ENCODE results near the gene LCN12.

The LCN12 gene

DNA sequence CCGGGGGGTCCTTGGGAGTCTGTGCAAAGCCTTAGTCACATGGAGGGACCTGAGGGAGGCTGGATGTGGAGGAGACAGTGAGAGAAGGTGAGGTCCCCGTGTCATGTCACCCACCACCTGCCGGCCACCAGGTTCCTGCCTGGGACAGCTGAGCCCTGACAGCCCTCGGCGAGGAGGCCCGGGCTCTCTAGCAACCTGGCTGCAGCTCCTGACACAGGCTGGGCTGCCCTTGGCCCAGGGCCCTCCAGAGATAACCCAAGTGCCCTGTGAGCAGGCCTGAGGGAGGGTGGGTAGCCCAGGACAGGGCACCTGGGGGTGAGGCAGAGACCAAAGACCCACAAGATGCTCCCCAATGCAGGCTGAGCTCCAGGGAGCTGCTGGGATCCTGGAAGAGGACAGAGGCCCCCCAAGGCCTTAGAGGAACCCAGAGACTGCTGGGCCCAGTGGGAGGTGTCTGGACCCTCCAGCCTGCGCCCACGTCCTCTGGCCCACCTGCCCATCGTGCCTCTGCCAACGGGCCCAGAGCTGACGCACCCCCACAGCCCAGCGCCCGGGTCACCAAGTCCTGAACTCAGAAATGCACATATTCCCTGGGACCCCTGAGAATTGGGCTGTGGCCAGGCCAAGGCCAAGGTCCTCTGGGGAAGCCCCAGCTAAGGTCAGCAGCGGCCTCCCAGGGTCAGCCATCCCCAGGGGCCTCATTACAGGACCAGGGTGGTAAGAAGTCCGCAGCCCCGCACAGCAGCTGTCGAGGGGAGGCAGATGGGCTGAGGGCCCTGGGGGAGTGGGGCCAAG is 16.5 kb downstream of the LCN12 start:
- Mint-ChIP-seq H3K36me3 (no peaks in the 10 kb centered on the region), H3K4me1 (peaks cover 27% of the 10 kb centered on the region), H3K27ac (no peak overlapping the region), H3K4me3 (no peak overlapping the region), H3K9me3 (no peaks in the 10 kb centered on the region)
- ATAC-seq (no peak), DNase-seq (ENCODE audit: low spot score in 2 of 2) (no peak)

- ATAC-seq (no peak), DNase-seq (ENCODE audit: low spot score in 2 of 2) (no peak)
- Mint-ChIP-seq H3K27ac (no peak overlapping the region), H3K4me1 (peaks cover 31% of the 10 kb centered on the region), H3K9me3 (no peaks in the 10 kb centered on the region), H3K36me3 (no peaks in the 10 kb centered on the region), H3K4me3 (no peak overlapping the region)
Observed at GRCh38 chr9:136969150-136969549, 17.1 kb downstream of the LCN12 start.

- ATAC-seq (no peak), DNase-seq (ENCODE audit: low spot score in 2 of 2) (no peak)
- no peak overlapping the region for H3K27ac Mint-ChIP-seq
- H3K4me1 Mint-ChIP-seq, result peaks cover 31% of the 10 kb centered on the region
- no peaks in the 10 kb centered on the region for H3K36me3 Mint-ChIP-seq
- H3K4me3 Mint-ChIP-seq, result no peak overlapping the region
- H3K9me3 Mint-ChIP-seq, result no peaks in the 10 kb centered on the region
Observed at GRCh38 chr9:136969774-136970173, 17.7 kb downstream of the LCN12 start.

- DNase-seq (ENCODE audit: low spot score in 2 of 2) (no peak), ATAC-seq (no peak)
- Mint-ChIP-seq H3K9me3 (no peaks in the 10 kb centered on the region), H3K4me3 (no peak overlapping the region), H3K4me1 (peaks cover 34% of the 10 kb centered on the region), H3K27ac (no peak overlapping the region), H3K36me3 (no peaks in the 10 kb centered on the region)
Observed at GRCh38 chr9:136970361-136970760, 18.3 kb downstream of the LCN12 start.

GRCh38 chr9:136971746-136972145 is 19.7 kb downstream of the LCN12 start:
- H3K36me3 Mint-ChIP-seq, result no peaks in the 10 kb centered on the region

GRCh38 chr9:136972335-136972734 is 20.3 kb downstream of the LCN12 start:
- H3K4me3 Mint-ChIP-seq, result no peak overlapping the region

More at GRCh38 chr9:136971746-136972145, 19.7 kb downstream of the LCN12 start:
- H3K9me3 Mint-ChIP-seq, result no peaks in the 10 kb centered on the region
- DNase-seq (ENCODE audit: low spot score in 2 of 2) (no peak), ATAC-seq (no peak)
- H3K4me1 Mint-ChIP-seq, result peaks cover 36% of the 10 kb centered on the region
- H3K4me3 Mint-ChIP-seq, result no peak overlapping the region
- H3K27ac Mint-ChIP-seq, result no peak overlapping the region

GRCh38 chr9:136972743-136973142 is 20.7 kb downstream of the LCN12 start:
- H3K9me3 Mint-ChIP-seq, result no peaks in the 10 kb centered on the region
- no peak overlapping the region for H3K4me3 Mint-ChIP-seq
- DNase-seq (ENCODE audit: low spot score in 2 of 2) (no peak), ATAC-seq (no peak)
- peak overlapping the region; percentile 54 for H3K27ac Mint-ChIP-seq
- peaks cover 38% of the 10 kb centered on the region for H3K4me1 Mint-ChIP-seq
- no peaks in the 10 kb centered on the region for H3K36me3 Mint-ChIP-seq

More at GRCh38 chr9:136972335-136972734, 20.3 kb downstream of the LCN12 start:
- Mint-ChIP-seq H3K4me1 (peaks cover 38% of the 10 kb centered on the region), H3K27ac (peak overlapping the region; percentile 54), H3K36me3 (no peaks in the 10 kb centered on the region), H3K9me3 (no peaks in the 10 kb centered on the region)
- ATAC-seq (no peak), DNase-seq (ENCODE audit: low spot score in 2 of 2) (no peak)

DNA sequence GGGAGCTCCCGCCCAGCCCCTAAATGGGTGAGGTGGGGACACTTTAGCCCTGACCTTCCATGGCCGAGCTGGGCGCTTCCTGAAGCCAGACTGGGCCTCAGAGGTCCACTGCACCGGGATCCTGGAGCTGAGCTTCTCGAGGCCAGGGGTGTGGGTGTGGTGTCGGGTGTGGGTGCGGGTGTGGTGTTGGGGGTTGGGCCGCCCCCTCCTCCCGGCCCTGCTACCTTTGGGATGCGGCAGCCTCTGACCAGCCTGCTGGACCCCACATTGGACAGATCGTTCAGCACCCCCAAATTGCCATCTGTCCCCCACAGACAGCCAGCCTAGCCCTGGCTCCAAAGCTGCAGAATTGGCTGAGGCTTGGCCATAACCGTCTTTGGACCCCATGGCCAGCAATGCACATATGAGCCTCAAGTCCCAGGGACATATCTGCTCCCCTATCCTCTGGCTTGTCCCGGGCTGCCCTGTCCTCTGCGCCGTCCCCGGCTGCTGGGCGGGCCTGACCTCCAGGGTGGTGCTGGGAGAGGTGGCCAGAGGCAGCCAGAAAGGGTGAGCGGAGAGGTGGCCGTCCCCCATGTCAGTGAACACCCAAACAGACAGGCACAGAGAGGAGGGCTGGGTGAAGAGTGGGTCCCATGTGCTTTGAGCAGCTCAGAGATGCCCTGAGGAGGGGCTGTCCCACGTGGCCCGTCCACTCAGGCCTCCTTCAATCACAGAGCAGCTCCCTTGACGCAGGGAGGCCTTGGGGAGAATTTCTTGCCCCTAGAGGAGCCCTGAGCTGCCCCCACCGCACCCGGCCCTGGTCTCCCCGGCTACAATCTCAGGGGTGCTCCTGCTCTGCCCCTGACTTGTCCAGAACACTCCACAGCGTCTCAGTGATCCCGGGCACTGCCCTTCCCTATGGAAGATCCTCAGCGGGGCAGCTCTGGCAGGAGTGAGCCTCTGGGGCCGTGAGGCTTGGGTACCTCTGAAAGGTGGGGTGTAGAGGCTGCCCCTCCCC is 21.8 kb downstream of the LCN12 start:
- ATAC-seq, result no peak

GRCh38 chr9:136974817-136975535 is 22.9 kb downstream of the LCN12 start:
- H3K36me3 Mint-ChIP-seq, result no peaks in the 10 kb centered on the region
- peak; percentile 54 for ATAC-seq
- H3K9me3 Mint-ChIP-seq, result no peaks in the 10 kb centered on the region
- no peak for DNase-seq (ENCODE audit: low spot score in 2 of 2)
- peak overlapping the region; percentile 69 for H3K27ac Mint-ChIP-seq
- peaks cover 37% of the 10 kb centered on the region for H3K4me1 Mint-ChIP-seq
- peak overlapping the region; percentile 50 for H3K4me3 Mint-ChIP-seq

More for the DNA sequence above, 21.8 kb downstream of the LCN12 start:
- Mint-ChIP-seq H3K27ac (peak overlapping the region; percentile 69), H3K9me3 (no peaks in the 10 kb centered on the region), H3K36me3 (no peaks in the 10 kb centered on the region), H3K4me1 (peaks cover 38% of the 10 kb centered on the region), H3K4me3 (no peak overlapping the region)
- DNase-seq (ENCODE audit: low spot score in 2 of 2), result no peak

- H3K36me3 Mint-ChIP-seq, result no peaks in the 10 kb centered on the region
- H3K27ac Mint-ChIP-seq, result peak overlapping the region; percentile 69
- H3K4me1 Mint-ChIP-seq, result peaks cover 35% of the 10 kb centered on the region
- ATAC-seq, result peak; percentile 45
- H3K4me3 Mint-ChIP-seq, result peak overlapping the region; percentile 50
- peak in 1 of 2 donors; percentile 72 for DNase-seq (ENCODE audit: low spot score in 2 of 2)
- no peaks in the 10 kb centered on the region for H3K9me3 Mint-ChIP-seq
Observed at GRCh38 chr9:136975644-136976043, 23.6 kb downstream of the LCN12 start.

- Mint-ChIP-seq H3K4me1 (peaks cover 38% of the 10 kb centered on the region), H3K9me3 (no peaks in the 10 kb centered on the region), H3K27ac (peak within 1 kb of the TSS; percentile 69), H3K36me3 (no peaks in the 10 kb centered on the region), H3K4me3 (peak within 1 kb of the TSS; percentile 50)
- ATAC-seq (no peak), DNase-seq (ENCODE audit: low spot score in 2 of 2) (no peak)
Observed at GRCh38 chr9:136977223-136977622, 25.1 kb downstream of the LCN12 start, which contains the start of gene PTGDS. PTGDS (plus strand) TSS chr9:136977504; CDS start chr9:136977579, 75 bp downstream.

DNA sequence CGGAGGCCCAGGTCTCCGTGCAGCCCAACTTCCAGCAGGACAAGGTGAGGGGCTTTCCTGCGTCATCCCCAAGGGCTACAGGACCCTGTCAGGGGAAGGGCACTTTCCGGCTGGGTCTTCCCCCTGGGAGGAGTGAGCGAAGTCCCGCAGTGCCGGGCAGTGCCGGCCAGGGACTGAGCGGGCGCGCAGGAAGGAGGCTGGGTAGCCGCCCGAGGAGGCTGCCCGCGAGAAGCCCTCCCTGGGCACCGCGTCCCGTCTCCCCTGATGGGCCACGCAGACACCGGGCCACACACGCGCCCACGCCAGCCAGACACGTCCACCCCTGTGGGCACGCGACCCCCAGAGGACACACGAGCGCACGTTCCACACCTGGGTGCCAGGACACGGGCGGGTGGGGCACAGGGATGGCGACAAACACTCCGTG is 25.6 kb downstream of the LCN12 start:
- peaks cover 38% of the 10 kb centered on the region for H3K4me1 Mint-ChIP-seq
- H3K9me3 Mint-ChIP-seq, result no peaks in the 10 kb centered on the region
- H3K4me3 Mint-ChIP-seq, result peak overlapping the region; percentile 42
- DNase-seq (ENCODE audit: low spot score in 2 of 2) (no peak), ATAC-seq (no peak)
- H3K27ac Mint-ChIP-seq, result no peak overlapping the region
- H3K36me3 Mint-ChIP-seq, result no peaks in the 10 kb centered on the region

DNA sequence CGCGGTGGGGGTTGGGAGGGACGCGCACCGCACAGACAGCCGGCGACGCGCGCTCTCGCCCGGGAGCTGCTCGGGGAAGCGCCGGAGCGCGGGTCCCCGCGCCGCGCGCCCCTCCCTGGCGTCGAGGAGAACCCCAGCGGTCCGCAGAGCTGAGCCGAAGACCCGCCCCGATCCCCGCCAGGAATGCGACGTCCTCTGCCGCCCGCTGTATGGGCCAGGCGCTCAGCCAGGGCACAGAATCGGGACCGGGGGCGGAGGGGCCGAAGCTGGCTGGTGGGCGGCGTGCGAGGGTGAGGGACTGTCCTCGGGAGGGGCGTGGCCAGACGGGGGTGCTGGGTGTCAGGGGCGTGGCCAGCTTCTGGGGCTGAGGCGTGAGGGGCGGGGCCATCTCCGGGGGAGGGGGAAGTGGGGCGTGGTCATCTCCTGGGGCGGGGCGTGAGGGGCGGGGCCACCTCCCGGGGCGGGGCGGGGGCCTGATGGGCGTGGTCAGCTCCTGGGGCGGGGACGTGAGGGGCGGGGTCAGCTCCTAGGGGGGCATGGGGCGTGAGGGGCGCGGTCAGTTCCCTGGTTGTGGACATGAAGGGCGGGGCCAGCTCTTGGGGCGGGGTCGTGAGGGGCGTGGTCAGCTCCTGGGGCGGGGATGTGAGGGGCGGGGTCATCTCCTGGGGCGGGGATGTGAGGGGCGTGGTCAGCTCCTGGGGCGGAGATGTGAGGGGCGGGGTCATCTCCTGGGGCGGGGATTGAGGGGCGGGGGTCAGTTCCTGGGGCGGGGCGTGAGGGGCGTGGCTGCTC is 26.2 kb downstream of the LCN12 start:
- H3K4me1 Mint-ChIP-seq, result peaks cover 38% of the 10 kb centered on the region

GRCh38 chr9:136978865-136979544 is 26.9 kb downstream of the LCN12 start:
- Mint-ChIP-seq H3K27ac (no peak overlapping the region), H3K4me1 (peaks cover 40% of the 10 kb centered on the region), H3K4me3 (no peak overlapping the region), H3K36me3 (no peaks in the 10 kb centered on the region), H3K9me3 (no peaks in the 10 kb centered on the region)
- ATAC-seq (no peak), DNase-seq (ENCODE audit: low spot score in 2 of 2) (no peak)

More for the DNA sequence above, 26.2 kb downstream of the LCN12 start:
- ATAC-seq (peak; percentile 8), DNase-seq (ENCODE audit: low spot score in 2 of 2) (peak; percentile 71 to 86)
- Mint-ChIP-seq H3K36me3 (no peaks in the 10 kb centered on the region), H3K4me3 (peak overlapping the region; percentile 42), H3K9me3 (no peaks in the 10 kb centered on the region), H3K27ac (no peak overlapping the region)

All from stimulated activated effector memory CD8-positive, alpha-beta T cell treated with anti-CD3 and anti-CD28 coated beads, Interleukin-12 subunit alpha, Interleukin-12 subunit beta, amount 100 ng/mL, for 72 hours (primary cell).